HEK293 (cell line): ENCODE results near the gene DENND1A.

Source experiments
- BCL6B ChIP-seq: fragments of 450-650 bp; formaldehyde crosslinking; IDR thresholded peaks from 2 replicates; pipeline ENCODE4 v1.5.1; 2017; ENCODE audit warnings: missing biosample characterization, missing genetic modification characterization
- CTCF ChIP-seq: fragments of 450-650 bp; formaldehyde crosslinking; IDR thresholded peaks from 2 replicates; pipeline ENCODE4 v1.5.1; 2016; ENCODE audit warnings: missing biosample characterization, missing genetic modification characterization
- YY1 ChIP-seq: fragments of 450-650 bp; formaldehyde crosslinking; IDR thresholded peaks from 2 replicates; pipeline ENCODE4 v1.5.1; 2018; ENCODE audit warnings: missing biosample characterization, missing genetic modification characterization
- ZBTB7A ChIP-seq: fragments of 450-650 bp; formaldehyde crosslinking; IDR thresholded peaks from 2 replicates; pipeline ENCODE4 v1.5.1; 2016; ENCODE audit warnings: low read depth, missing biosample characterization, missing genetic modification characterization
- ZNF449 ChIP-seq: fragments of 450-650 bp; formaldehyde crosslinking; IDR thresholded peaks from 2 replicates; pipeline ENCODE4 v1.5.1; 2017; ENCODE audit warnings: missing biosample characterization, mild to moderate bottlenecking, missing genetic modification characterization, moderate library complexity

- TF ChIP-seq CTCF (tag by site-specific recombination) (no peak; the same call in 1 of the 2 replicates), ZBTB7A (tag by site-specific recombination) (no peak), YY1 (tag by site-specific recombination) (no peak), BCL6B (tag by site-specific recombination) (no peak), ZNF449 (no peak)
Observed at GRCh38 chr9:123434619-123435240, 495.2 kb downstream of the DENND1A start.
